GDM1 (cell line): Measurements from ENCODE around the gene CHRND.

Experiments used
- DNase-seq: peaks from one replicate; lab custom pipeline; 2025; lab: John Stamatoyannopoulos, UW

The CHRND gene

GRCh38 chr2:232504438-232504837 lies 21.5 kb upstream of the CHRND start:
- DNase-seq: no peak

GRCh38 chr2:232505856-232506255 lies 20.1 kb upstream of the CHRND start:
- no peak for DNase-seq

DNA sequence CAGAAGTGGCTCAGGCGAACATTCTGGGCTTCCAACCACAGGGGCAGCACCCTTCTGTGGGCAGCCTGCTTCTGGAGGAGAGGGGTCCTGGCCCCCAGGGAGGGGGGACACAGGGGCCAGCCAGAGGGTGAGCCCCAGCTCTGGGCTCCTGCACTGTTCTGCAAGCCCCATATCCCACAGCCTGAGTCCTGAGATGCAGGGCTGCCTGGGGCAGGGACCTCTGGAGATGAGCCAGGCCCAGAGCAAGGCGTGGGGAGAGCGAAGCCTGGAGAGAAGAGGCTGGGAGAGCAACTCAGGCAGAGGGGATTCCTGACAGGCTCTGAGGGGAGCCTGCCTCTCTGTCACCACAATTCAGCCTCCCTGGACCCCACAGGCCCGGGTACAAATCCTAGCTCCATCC lies 19.3 kb upstream of the CHRND start:
- no peak for DNase-seq

- DNase-seq: no peak
Measured at GRCh38 chr2:232508251-232508650, 17.7 kb upstream of the CHRND start.

DNA sequence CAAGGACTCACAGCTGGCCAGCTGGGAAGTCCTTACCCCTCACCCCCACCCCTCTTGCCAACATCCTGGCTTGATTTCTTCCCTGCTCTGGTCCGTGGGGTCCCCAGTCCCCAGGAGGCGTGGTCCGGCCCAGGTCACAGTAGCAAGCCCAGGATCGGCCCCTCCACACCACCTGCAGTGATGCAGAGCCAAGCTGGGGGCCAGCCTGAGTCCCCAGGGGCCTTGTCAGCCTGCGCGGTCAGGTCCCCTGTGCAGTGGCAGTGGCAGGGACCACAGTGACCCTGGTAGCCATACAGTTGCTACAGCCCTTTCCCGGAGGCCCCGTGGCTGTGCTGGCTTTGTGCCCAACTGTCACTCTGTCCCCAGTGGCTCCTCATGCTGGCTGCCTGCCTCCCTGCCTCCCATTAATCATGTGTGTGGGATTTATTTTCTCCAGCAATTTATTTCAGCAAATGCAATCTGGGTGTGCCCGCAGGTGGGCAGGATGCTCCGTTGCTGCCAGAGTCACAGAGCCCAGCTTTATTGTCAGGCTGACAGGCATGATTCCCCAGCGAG lies 14.5 kb upstream of the CHRND start:
- no peak for DNase-seq

DNA sequence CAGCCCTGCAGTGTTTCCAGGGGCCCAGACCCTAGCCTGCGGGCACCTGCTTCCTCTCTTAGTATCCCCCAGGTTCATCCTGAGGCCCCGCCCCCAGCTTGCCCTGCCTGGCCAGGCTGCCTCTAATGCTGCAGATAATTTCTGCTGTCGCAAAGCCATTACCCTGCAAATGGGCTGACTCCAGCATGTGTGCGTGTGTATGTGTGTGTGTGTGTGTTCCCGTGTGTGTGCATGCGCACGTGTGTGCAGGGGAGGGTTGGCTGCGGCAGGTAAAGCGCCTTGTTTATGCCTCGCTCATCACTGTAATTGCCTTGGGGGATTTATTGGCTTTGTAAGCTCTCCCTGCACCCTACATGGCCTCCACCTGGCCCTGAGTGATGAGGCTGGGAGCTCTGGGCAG lies 13.4 kb upstream of the CHRND start:
- no peak for DNase-seq

GRCh38 chr2:232513353-232513752 lies 12.6 kb upstream of the CHRND start:
- DNase-seq: no peak

- DNase-seq: no peak
Measured at GRCh38 chr2:232515639-232516038, 10.3 kb upstream of the CHRND start.

GRCh38 chr2:232516551-232516950 lies 9.4 kb upstream of the CHRND start:
- no peak for DNase-seq

- DNase-seq: no peak
Measured at GRCh38 chr2:232518844-232519243, 7.1 kb upstream of the CHRND start.

DNA sequence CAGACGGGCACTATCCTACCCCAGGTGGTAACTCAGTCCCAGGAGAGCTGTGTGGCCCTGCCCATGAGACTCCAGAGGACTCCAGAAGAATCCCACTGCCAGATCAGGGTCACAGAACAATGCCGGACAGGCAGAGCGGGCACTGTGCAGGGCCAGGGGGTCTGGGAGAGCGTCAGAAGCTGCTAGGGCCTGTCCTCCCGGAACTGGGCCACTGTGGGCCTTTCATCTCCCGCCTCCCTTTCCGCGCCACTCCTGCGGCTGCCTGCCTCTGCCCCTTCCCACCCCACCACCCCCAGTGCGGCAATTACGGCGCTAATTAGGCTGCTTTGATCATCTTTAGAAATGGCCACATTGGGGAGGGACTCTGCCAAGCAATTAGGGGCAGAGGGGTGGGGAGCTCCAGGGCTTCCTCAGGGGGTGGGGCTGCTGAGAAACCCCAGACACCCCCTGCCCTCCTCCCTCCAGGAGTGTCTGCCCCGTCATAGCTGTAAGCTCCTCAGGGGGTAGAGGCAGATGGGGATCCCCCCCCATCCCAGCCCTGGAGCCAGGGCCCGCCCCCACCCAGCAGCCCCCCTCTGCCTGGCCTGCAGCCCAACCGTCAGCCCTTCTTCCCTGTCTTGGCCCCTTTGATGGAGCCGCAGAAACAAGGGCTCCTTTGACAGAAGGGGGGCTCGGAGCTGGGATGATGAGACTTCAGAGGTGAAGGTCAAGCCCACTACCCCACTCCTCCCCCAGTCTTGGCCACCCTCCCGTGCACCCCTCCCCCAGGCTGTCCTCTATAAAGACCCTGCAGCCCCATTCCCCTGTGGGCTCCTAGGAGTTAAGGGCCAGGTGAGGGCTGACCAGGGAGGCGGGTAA lies 6.2 kb upstream of the CHRND start, which contains the start of gene PRSS56:
Gene PRSS56, plus strand, starts transcription at position 808 of the 858 bp plus-strand sequence. CDS start 211 bp downstream, outside the sequence.
- DNase-seq: no peak

DNA sequence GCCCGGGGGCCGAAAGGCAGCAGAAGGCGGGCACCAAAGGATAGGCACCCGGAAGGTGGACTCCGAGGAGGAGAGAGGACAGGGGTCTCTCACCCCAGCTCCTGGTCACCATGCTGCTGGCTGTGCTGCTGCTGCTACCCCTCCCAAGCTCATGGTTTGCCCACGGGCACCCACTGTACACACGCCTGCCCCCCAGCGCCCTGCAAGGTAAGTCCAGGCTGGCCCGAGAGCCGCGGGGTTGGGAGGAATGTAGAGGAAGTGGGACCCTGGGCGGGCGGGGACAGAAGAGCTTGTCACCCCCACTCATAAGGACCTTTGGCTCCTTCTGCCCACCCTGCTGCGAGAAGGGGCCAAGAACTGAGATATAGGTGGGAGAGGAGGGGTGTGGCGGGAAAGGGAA lies 5.5 kb upstream of the CHRND start:
- no peak for DNase-seq

DNA sequence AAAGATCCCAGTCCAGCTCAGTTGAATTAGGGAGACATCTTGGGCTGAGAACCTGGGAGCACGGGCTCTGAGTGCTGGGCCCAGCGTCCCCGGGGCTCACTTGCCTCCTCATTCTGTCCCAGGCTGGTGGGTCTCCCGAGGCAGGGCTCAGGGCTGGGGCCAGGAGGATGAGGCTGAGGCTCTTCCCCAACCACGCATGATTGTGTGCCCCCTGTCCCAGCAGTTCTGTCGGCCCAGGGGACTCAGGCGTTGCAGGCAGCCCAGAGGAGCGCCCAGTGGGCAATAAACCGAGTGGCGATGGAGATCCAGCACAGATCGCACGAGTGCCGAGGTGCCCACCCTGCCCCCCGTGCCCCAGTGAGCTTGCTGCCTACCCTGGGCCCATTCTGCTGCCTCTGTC lies 4.9 kb upstream of the CHRND start:
- DNase-seq: no peak

- DNase-seq: no peak
Measured at GRCh38 chr2:232521959-232522622, 3.9 kb upstream of the CHRND start.

DNA sequence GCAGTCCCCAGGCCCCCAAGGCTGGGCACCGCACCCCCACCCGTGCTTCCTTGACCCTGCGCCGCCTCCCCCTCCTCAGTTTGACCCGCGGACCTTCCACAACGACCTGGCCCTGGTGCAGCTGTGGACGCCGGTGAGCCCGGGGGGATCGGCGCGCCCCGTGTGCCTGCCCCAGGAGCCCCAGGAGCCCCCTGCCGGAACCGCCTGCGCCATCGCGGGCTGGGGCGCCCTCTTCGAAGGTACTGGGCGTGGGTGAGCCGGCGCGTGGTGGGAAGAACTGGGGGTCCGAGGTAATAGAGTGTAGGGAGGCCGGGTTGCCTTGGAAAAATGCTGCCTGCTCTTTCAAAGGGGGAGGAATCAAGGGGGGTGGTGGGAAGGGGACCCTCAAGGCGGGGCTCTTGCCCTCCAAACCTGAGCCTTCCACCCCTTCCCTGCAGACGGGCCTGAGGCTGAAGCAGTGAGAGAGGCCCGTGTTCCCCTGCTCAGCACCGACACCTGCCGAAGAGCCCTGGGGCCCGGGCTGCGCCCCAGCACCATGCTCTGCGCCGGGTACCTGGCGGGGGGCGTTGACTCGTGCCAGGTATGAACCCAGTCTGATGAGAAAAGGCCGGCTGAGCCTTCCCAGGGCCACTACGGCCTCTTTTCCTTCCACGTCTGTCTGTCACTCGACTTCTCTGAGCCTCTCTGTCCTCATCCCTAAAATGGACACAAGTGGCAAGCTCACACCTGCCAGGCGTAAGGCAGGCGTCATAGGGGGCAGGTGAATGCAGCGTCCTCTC lies 3.1 kb upstream of the CHRND start:
- DNase-seq: no peak

DNA sequence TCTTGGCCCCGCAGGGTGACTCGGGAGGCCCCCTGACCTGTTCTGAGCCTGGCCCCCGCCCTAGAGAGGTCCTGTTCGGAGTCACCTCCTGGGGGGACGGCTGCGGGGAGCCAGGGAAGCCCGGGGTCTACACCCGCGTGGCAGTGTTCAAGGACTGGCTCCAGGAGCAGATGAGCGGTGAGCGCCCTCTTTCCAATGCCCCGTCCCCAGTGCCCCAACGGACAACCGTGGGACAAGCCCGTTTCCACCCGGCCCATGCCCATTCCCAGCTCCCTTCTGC lies 2.6 kb upstream of the CHRND start:
- DNase-seq: no peak

GRCh38 chr2:232523682-232524597 lies 2.0 kb upstream of the CHRND start:
- peak; percentile 3 for DNase-seq

- DNase-seq: no peak
Measured at GRCh38 chr2:232524771-232525170, 1.2 kb upstream of the CHRND start.

DNA sequence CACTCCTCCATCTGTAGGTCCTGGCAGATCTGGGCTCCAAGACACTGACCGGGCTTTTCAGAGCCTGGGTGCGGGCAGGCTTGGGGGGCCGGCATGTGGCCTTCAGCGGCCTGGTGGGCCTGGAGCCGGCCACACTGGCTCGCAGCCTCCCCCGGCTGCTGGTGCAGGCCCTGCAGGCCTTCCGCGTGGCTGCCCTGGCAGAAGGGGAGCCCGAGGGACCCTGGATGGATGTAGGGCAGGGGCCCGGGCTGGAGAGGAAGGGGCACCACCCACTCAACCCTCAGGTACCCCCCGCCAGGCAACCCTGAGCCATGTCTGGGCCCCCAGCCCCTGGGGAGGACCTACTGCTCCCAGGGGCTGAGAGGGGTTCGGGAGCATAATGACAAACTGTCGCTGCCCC lies 761 bp upstream of the CHRND start:
- no peak for DNase-seq

DNA sequence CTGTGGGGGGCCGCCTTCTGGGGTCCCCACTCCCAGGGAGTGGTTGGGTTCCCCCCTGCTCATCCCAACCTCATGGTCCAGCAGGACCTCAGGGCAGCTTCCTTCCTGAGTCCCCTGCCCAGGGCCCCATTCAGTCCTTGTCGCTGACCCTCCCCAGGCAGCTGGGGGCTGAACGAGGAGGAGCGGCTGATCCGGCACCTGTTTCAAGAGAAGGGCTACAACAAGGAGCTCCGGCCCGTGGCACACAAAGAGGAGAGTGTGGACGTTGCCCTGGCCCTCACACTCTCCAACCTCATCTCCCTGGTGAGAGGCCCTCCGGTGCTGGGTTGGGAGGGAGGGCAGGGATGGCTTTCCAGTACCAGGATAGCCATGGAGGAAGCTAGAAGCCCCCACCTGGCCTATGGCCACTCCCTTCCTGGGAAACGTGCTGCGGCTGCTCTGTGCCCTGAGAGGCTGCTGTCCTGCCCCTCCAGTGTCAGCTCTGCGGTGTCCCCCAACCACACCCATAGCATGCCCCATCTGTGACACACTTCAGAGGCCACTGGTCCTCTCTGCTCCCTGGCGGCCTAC lies 497 bp downstream of the CHRND start:
- no peak for DNase-seq

GRCh38 chr2:232527905-232528470 lies 2.0 kb downstream of the CHRND start:
- no peak for DNase-seq
